Smooth muscle cell (in vitro differentiated cells): ENCODE measurements around the gene SUMF1. TPM values are rescaled to one million over a fixed set of nuclear protein-coding genes. Genes with fewer than 3 reads are reported as not detected.
A peak's percentile ranks its signal among the peaks of the same experiment; 100 is the strongest.

ENCODE experiments used
- DNase-seq: peaks from one replicate; lab custom pipeline; 2025; ENCODE audit not compliant: unreplicated experiment; lab: John Stamatoyannopoulos, UW
- H2AFZ ChIP-seq: fragments of 200-600 bp; sonication (generic); 2 replicates; pipeline ENCODE4 v1.6.0; 2016; ENCODE audit warnings: antibody characterized with exemption, low read depth, mild to moderate bottlenecking
- H3F3A ChIP-seq: fragments of 200-600 bp; sonication (generic); 2 replicates; pipeline ENCODE4 v1.6.0; 2017; ENCODE audit warnings: antibody characterized with exemption, low read depth
- H3K27ac ChIP-seq: fragments of 200-600 bp; sonication (generic); 2 replicates; pipeline ENCODE4 v1.5.1; 2016; ENCODE audit warnings: low read depth, mild to moderate bottlenecking
- H3K27me3 ChIP-seq: fragments of 200-600 bp; sonication (generic); 2 replicates; pipeline ENCODE4 v1.6.1; 2016; ENCODE audit warnings: low read depth, mild to moderate bottlenecking
- H3K36me3 ChIP-seq: fragments of 200-600 bp; sonication (generic); 2 replicates; pipeline ENCODE4 v1.5.1; 2016; ENCODE audit warnings: low read depth
- H3K4me1 ChIP-seq: fragments of 200-600 bp; sonication (generic); 2 replicates; pipeline ENCODE4 v1.5.1; 2016; ENCODE audit warnings: low read depth
- H3K4me2 ChIP-seq: fragments of 200-600 bp; sonication (generic); 2 replicates; pipeline ENCODE4 v1.6.0; 2016; ENCODE audit warnings: mild to moderate bottlenecking
- H3K4me3 ChIP-seq: fragments of 200-600 bp; sonication (generic); 2 replicates; pipeline ENCODE4 v1.5.1; 2016; ENCODE audit warnings: mild to moderate bottlenecking
- H3K79me2 ChIP-seq: fragments of 200-600 bp; sonication (generic); 2 replicates; pipeline ENCODE4 v1.6.0; 2016; ENCODE audit warnings: low read depth, mild to moderate bottlenecking
- H3K9ac ChIP-seq: fragments of 200-600 bp; sonication (generic); 2 replicates; pipeline ENCODE4 v1.6.0; 2016; ENCODE audit warnings: low read depth
- H3K9me3 ChIP-seq: fragments of 200-600 bp; sonication (generic); replicated peaks from 2 replicates; pipeline ENCODE4 v1.5.1; 2016; ENCODE audit warnings: low read depth
- H4K20me1 ChIP-seq: fragments of 200-600 bp; sonication (generic); 2 replicates; pipeline ENCODE4 v1.6.0; 2016; ENCODE audit warnings: low read depth
- CTCF ChIP-seq: fragments of 200-600 bp; sonication (generic); IDR thresholded peaks from 2 replicates; pipeline ENCODE4 v1.5.1; 2017; ENCODE audit warnings: borderline replicate concordance, mild to moderate bottlenecking, antibody characterized with exemption; ENCODE audit not compliant: insufficient read depth, poor library complexity, severe bottlenecking
- WGBS: methylation state at CpG from one replicate; pipeline ENCODE4 v1.1.7; 2016; ENCODE audit warnings: low lambda C conversion rate; 5-methylcytosine and 5-hydroxymethylcytosine counted together
- polyA plus RNA-seq: library from polyadenylated mRNA; unstranded; fragments of >200 nt; fragmentation: Nextera tagmentation; extraction: Ambion mirVana; gene quantifications from 2 replicates; pipeline ENCODE4 v1.2.1, GENCODE V29; 2016
- total RNA-seq: library from RNA; depleted of rRNA; stranded (reverse); fragments of >200 nt; gene quantifications from 2 replicates; pipeline ENCODE4 v1.2.3, GENCODE V29; 2014

SUMF1 gene
- total and polyA plus RNA-seq, 2 experiments from 2014 or later: 28.3 to 29.5 TPM

GRCh38 chr3:4351164-4351855 is 115.8 kb downstream of the SUMF1 start:
- peak overlapping the region; percentile 72 for H3K9ac ChIP-seq
- no peak for TF ChIP-seq CTCF
- H3K27me3 ChIP-seq: no peaks in the 10 kb centered on the region
- 13% methylated on average over 11 of the region's 11 CpGs for WGBS
- no peaks in the 10 kb centered on the region for H3K9me3 ChIP-seq
- H3K4me2 ChIP-seq: peak overlapping the region; percentile 84
- H3F3A ChIP-seq: no peaks in the 10 kb centered on the region
- H3K27ac ChIP-seq: peak overlapping the region; percentile 83
- H3K79me2 ChIP-seq: no peaks in the 10 kb centered on the region
- H3K36me3 ChIP-seq: no peaks in the 10 kb centered on the region
- H4K20me1 ChIP-seq: no peaks in the 10 kb centered on the region
- DNase-seq: no peak
- no peak overlapping the region for H2AFZ ChIP-seq
- peak overlapping the region; percentile 42 for H3K4me3 ChIP-seq
- H3K4me1 ChIP-seq: no peaks in the 10 kb centered on the region

- H3K27me3 ChIP-seq: no peaks in the 10 kb centered on the region
- H3K4me3 ChIP-seq: peak overlapping the region; percentile 42
- peak overlapping the region; percentile 84 for H3K4me2 ChIP-seq
- no peak overlapping the region for H2AFZ ChIP-seq
- no peaks in the 10 kb centered on the region for H3K79me2 ChIP-seq
- H3F3A ChIP-seq: no peaks in the 10 kb centered on the region
- WGBS: 5% methylated on average over 2 of the region's 2 CpGs
- H3K4me1 ChIP-seq: no peaks in the 10 kb centered on the region
- peak overlapping the region; percentile 83 for H3K27ac ChIP-seq
- H3K9ac ChIP-seq: peak overlapping the region; percentile 72
- TF ChIP-seq CTCF: peak; percentile 82
- no peaks in the 10 kb centered on the region for H3K9me3 ChIP-seq
- H3K36me3 ChIP-seq: no peaks in the 10 kb centered on the region
- H4K20me1 ChIP-seq: no peaks in the 10 kb centered on the region
- DNase-seq: no peak
Observed at GRCh38 chr3:4350789-4351163, 116.3 kb downstream of the SUMF1 start.

GRCh38 chr3:4343258-4343657 is 123.8 kb downstream of the SUMF1 start:
- no peaks in the 10 kb centered on the region for H3K79me2 ChIP-seq
- H3K36me3 ChIP-seq: no peaks in the 10 kb centered on the region
- no peaks in the 10 kb centered on the region for H3K27me3 ChIP-seq
- peaks cover 3% of the 10 kb centered on the region for H3F3A ChIP-seq
- DNase-seq: no peak
- no peak overlapping the region for H3K4me3 ChIP-seq
- H2AFZ ChIP-seq: no peak overlapping the region
- no peaks in the 10 kb centered on the region for H3K9me3 ChIP-seq
- H3K27ac ChIP-seq: peak overlapping the region; percentile 59
- peak overlapping the region; percentile 66 for H3K4me2 ChIP-seq
- peaks cover 4% of the 10 kb centered on the region for H3K4me1 ChIP-seq
- H3K9ac ChIP-seq: no peak overlapping the region
- H4K20me1 ChIP-seq: no peaks in the 10 kb centered on the region
- WGBS: 4% methylated on average over 1 of the region's 1 CpG
- no peak for TF ChIP-seq CTCF

GRCh38 chr3:4341336-4341675 is 125.8 kb downstream of the SUMF1 start:
- no peak for TF ChIP-seq CTCF
- no peak overlapping the region for H3K9ac ChIP-seq
- DNase-seq: no peak
- no peaks in the 10 kb centered on the region for H4K20me1 ChIP-seq
- no peak overlapping the region for H3K27ac ChIP-seq
- no peaks in the 10 kb centered on the region for H3K79me2 ChIP-seq
- H3K4me2 ChIP-seq: no peak overlapping the region
- no peak overlapping the region for H2AFZ ChIP-seq
- H3K4me1 ChIP-seq: peaks cover 4% of the 10 kb centered on the region
- H3K27me3 ChIP-seq: no peaks in the 10 kb centered on the region
- peaks cover 3% of the 10 kb centered on the region for H3F3A ChIP-seq
- no peaks in the 10 kb centered on the region for H3K36me3 ChIP-seq
- H3K9me3 ChIP-seq: no peaks in the 10 kb centered on the region
- no peak overlapping the region for H3K4me3 ChIP-seq
